Measurements from ENCODE around the gene ADCK1. TPM values are rescaled to one million over a fixed set of nuclear protein-coding genes. Genes with fewer than 3 reads are reported as not detected.

Gene ADCK1
- total RNA-seq, 4 donors from 2014 or later: 3.8 to 11.1 (median 6.8) TPM

GRCh38 chr14:77965919-77966435 is 166.1 kb downstream of the ADCK1 start:
- peaks cover 51% of the 10 kb centered on the region for H3K27me3 ChIP-seq
- peaks cover 0 to 8% (median 4%) of the 10 kb centered on the region in 3 donors for H3K4me1 ChIP-seq
- TF ChIP-seq, protein P1, sequence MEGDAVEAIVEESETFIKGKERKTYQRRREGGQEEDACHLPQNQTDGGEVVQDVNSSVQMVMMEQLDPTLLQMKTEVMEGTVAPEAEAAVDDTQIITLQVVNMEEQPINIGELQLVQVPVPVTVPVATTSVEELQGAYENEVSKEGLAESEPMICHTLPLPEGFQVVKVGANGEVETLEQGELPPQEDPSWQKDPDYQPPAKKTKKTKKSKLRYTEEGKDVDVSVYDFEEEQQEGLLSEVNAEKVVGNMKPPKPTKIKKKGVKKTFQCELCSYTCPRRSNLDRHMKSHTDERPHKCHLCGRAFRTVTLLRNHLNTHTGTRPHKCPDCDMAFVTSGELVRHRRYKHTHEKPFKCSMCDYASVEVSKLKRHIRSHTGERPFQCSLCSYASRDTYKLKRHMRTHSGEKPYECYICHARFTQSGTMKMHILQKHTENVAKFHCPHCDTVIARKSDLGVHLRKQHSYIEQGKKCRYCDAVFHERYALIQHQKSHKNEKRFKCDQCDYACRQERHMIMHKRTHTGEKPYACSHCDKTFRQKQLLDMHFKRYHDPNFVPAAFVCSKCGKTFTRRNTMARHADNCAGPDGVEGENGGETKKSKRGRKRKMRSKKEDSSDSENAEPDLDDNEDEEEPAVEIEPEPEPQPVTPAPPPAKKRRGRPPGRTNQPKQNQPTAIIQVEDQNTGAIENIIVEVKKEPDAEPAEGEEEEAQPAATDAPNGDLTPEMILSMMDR (IDR thresholded peaks at IDR 0.05): no peak
- TF ChIP-seq EP300 (IDR thresholded peaks at IDR 0.05): no peak
- no peak for TF ChIP-seq POLR2A (IDR thresholded peaks at IDR 0.05)
- no peak for TF ChIP-seq POLR2AphosphoS5 (IDR thresholded peaks at IDR 0.05)
- H3K9me3 ChIP-seq: no peaks in the 10 kb centered on the region
- no peak for ATAC-seq
- 0% methylated on average over 3 of the region's 35 CpGs; no CpG with 5 or more reads in 1 of the 2 donors for WGBS, 2 donors (ENCODE audit: low coverage in 1 of 2)
- no peak overlapping the region for H3K27ac ChIP-seq
- peak overlapping the region in 1 of 2 donors; percentile 37 for H3K4me3 ChIP-seq
- H3K36me3 ChIP-seq: no peaks in the 10 kb centered on the region

- H3K36me3 ChIP-seq: no peaks in the 10 kb centered on the region
- H3K4me3 ChIP-seq: no peak overlapping the region
- no CpG with 5 or more reads among the region's 1 CpG for WGBS, 2 donors (ENCODE audit: low coverage in 1 of 2)
- peaks cover 0 to 8% (median 4%) of the 10 kb centered on the region in 3 donors for H3K4me1 ChIP-seq
- no peaks in the 10 kb centered on the region for H3K9me3 ChIP-seq
- TF ChIP-seq POLR2AphosphoS5 (IDR thresholded peaks at IDR 0.05) (no peak), EP300 (IDR thresholded peaks at IDR 0.05) (no peak), POLR2A (IDR thresholded peaks at IDR 0.05) (no peak)
- TF ChIP-seq, protein P1 (IDR thresholded peaks at IDR 0.05): no peak
- peaks cover 51% of the 10 kb centered on the region for H3K27me3 ChIP-seq
- no peak overlapping the region for H3K27ac ChIP-seq
- no peak for ATAC-seq
These were observed 167.2 kb downstream of the ADCK1 start for GRCh38 chr14:77967110-77967509.

DNA sequence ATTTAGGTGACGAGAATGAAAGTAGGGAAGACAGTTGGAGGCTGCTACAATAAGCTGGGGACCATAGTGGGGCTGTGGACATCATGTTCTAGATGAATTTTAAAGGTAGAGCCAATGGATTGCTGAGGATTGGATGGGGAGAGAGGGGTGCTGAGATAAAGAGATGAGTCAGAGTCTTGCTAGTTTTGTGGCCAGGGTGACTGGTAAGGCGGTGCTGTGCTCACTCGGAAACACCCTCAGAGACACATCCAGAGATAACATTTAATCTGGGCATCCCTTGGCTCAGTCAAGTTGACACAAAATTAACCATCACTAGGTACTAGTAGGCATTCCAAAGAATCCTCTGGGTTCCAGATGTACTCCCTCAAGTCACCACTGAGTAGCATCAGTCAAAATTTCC is 170.7 kb downstream of the ADCK1 start:
- ATAC-seq: no peak
- H3K4me3 ChIP-seq: no peak overlapping the region
- WGBS, 2 donors (ENCODE audit: low coverage in 1 of 2): 60 to 82% methylated on average over 1 to 3 of the region's 3 CpGs

DNA sequence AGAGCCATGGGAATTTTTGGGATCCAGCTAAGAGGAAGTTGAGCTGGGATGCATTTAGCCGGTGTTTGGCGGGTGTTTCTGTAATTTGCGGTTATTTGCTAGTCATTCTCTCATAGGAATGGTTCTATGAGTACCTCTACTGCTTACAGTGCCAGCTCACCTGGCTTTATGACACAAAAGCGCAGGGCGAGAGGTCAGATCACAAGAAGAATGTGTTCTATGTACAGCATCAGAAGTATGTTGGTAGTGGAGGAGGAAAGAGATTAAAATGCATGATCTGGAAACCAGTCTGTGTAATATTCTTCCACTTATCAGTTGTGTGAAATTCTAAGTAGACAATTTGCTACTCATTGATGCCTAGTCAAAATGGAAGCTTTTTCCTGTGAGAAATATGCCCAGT is 173.3 kb downstream of the ADCK1 start:
- Histone ChIP-seq H3K27me3 (peaks cover 20% of the 10 kb centered on the region), H3K27ac (no peak overlapping the region), H3K9me3 (no peaks in the 10 kb centered on the region), H3K4me1 (no peaks in the 10 kb centered on the region), H3K4me3 (no peak overlapping the region), H3K36me3 (no peaks in the 10 kb centered on the region)
- no peak for ATAC-seq
- no peak for TF ChIP-seq POLR2A (IDR thresholded peaks at IDR 0.05)
- TF ChIP-seq, protein P1 (IDR thresholded peaks at IDR 0.05): no peak
- no peak for TF ChIP-seq POLR2AphosphoS5 (IDR thresholded peaks at IDR 0.05)
- no peak for TF ChIP-seq EP300 (IDR thresholded peaks at IDR 0.05)
- WGBS, 2 donors (ENCODE audit: low coverage in 1 of 2): 71 to 92% methylated on average over 2 to 5 of the region's 5 CpGs

More for the DNA sequence above, 170.7 kb downstream of the ADCK1 start:
- Histone ChIP-seq H3K9me3 (no peaks in the 10 kb centered on the region), H3K36me3 (no peaks in the 10 kb centered on the region), H3K27ac (no peak overlapping the region), H3K27me3 (peaks cover 37% of the 10 kb centered on the region), H3K4me1 (peaks cover 0 to 8% (median 4%) of the 10 kb centered on the region in 3 donors)
- TF ChIP-seq, protein P1 (IDR thresholded peaks at IDR 0.05): no peak
- no peak for TF ChIP-seq EP300 (IDR thresholded peaks at IDR 0.05)
- TF ChIP-seq POLR2AphosphoS5 (IDR thresholded peaks at IDR 0.05): no peak

DNA sequence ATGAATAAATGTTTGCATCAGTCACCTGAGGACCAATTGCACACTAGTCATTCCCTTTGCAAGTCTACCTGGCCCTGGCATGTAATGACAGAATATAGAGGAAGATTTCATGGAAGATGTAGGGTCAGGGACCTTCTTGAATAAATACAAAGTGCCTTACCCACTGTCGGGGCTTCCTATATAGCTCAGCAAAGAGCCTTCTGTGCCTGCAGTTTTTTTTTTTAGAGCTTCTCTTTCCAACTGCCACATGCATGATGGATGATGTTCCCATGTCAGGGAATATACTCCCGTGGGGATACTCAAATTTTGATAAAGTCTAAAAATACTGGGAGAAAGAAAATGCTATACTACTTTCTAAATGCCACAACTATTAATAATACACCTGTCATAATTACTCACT is 176.7 kb downstream of the ADCK1 start:
- Histone ChIP-seq H3K27me3 (peaks cover 39% of the 10 kb centered on the region), H3K9me3 (no peaks in the 10 kb centered on the region), H3K4me3 (no peak overlapping the region), H3K4me1 (peaks cover 0 to 7% (median 0%) of the 10 kb centered on the region in 3 donors), H3K27ac (no peak overlapping the region), H3K36me3 (no peaks in the 10 kb centered on the region)
- ATAC-seq: no peak
- TF ChIP-seq POLR2A (IDR thresholded peaks at IDR 0.05): no peak
- no peak for TF ChIP-seq POLR2AphosphoS5 (IDR thresholded peaks at IDR 0.05)
- TF ChIP-seq EP300 (IDR thresholded peaks at IDR 0.05): no peak
- TF ChIP-seq, protein P1 (IDR thresholded peaks at IDR 0.05): no peak
- WGBS, 2 donors (ENCODE audit: low coverage in 1 of 2): 34 to 40% methylated on average over 2 of the region's 2 CpGs
